ENCODE measurements around the gene TMEM59L. TPM values are rescaled to one million over a fixed set of nuclear protein-coding genes. Genes with fewer than 3 reads are reported as not detected.

Gene TMEM59L
- not detected for total RNA-seq

GRCh38 chr19:18612772-18613588 is at the start of gene TMEM59L:
TSS of gene TMEM59L (plus strand) at chr19:18612870. CDS start at chr19:18612959, 89 bp downstream.
- Mint-ChIP-seq H3K27me3 (peaks cover 67% of the 10 kb centered on the region), H3K4me1 (peaks cover 9% of the 10 kb centered on the region), H3K4me3 (peak within 1 kb of the TSS; percentile 18), H3K9me3 (ENCODE audit: low read depth) (no peaks in the 10 kb centered on the region), H3K36me3 (no peaks in the 10 kb centered on the region), H3K27ac (no peak within 1 kb of the TSS)
- CTCF ChIA-PET = interaction anchor here (1.0 kb wide), 1 partner anchor 162 kb away, joined by 3 read pairs; no protein-coding TSS in a partner anchor
- ATAC-seq (peak; percentile 53), DNase-seq (no peak)

GRCh38 chr19:18566953-18567352 is 45.7 kb upstream of the TMEM59L start:
- Mint-ChIP-seq H3K27ac (no peak overlapping the region), H3K4me3 (no peak overlapping the region), H3K9me3 (ENCODE audit: low read depth) (no peaks in the 10 kb centered on the region), H3K27me3 (no peaks in the 10 kb centered on the region), H3K4me1 (peaks cover 6% of the 10 kb centered on the region), H3K36me3 (peaks cover 44% of the 10 kb centered on the region)
- no peak for ATAC-seq
- CTCF ChIA-PET = interaction anchor here (1.5 kb wide), 1 partner anchor 9 kb away, joined by 4 read pairs; the partner anchor contains the start of gene KXD1
- DNase-seq = no peak

- Mint-ChIP-seq H3K27ac (peak overlapping the region; percentile 28), H3K27me3 (no peaks in the 10 kb centered on the region), H3K4me3 (no peak overlapping the region), H3K36me3 (peaks cover 52% of the 10 kb centered on the region), H3K9me3 (ENCODE audit: low read depth) (no peaks in the 10 kb centered on the region), H3K4me1 (peaks cover 19% of the 10 kb centered on the region)
- CTCF ChIA-PET = interaction anchor here (1.5 kb wide), 1 partner anchor 10 kb away, joined by 4 read pairs; the partner anchor contains the start of gene KXD1
- no peak for DNase-seq
- ATAC-seq = no peak
Measured at GRCh38 chr19:18568367-18568766, 44.3 kb upstream of the TMEM59L start.

GRCh38 chr19:18571564-18572344 is 40.9 kb upstream of the TMEM59L start, which contains the start of gene UBA52:
TSS of gene UBA52 (plus strand) at chr19:18571857. CDS start at chr19:18573301, 1,444 bp downstream.
- CTCF ChIA-PET = interaction anchor here (0.6 to 4.1 kb wide), 18 partner anchors 9 to 727 kb away, joined by 3 to 48 read pairs (median 4); partner anchors contain the start of genes COPE, DDX49, ELL and FKBP8

GRCh38 chr19:18574691-18575291 is 37.9 kb upstream of the TMEM59L start:
- CTCF ChIA-PET = interaction anchor here (4.1 kb wide), 1 partner anchor 14 kb away, joined by 48 read pairs; the partner anchor contains the start of gene REX1BD
- Mint-ChIP-seq H3K27ac (no peak overlapping the region), H3K4me3 (no peak overlapping the region), H3K9me3 (ENCODE audit: low read depth) (no peaks in the 10 kb centered on the region), H3K4me1 (peaks cover 40% of the 10 kb centered on the region), H3K36me3 (peaks cover 49% of the 10 kb centered on the region), H3K27me3 (no peaks in the 10 kb centered on the region)
- DNase-seq = no peak
- no peak for ATAC-seq

More at GRCh38 chr19:18571564-18572344, 40.9 kb upstream of the TMEM59L start, which contains the start of gene UBA52:
- Mint-ChIP-seq H3K27ac (peak within 1 kb of the TSS; percentile 91), H3K36me3 (peaks cover 64% of the 10 kb centered on the region), H3K27me3 (no peaks in the 10 kb centered on the region), H3K4me1 (peaks cover 34% of the 10 kb centered on the region), H3K4me3 (peak within 1 kb of the TSS; percentile 85), H3K9me3 (ENCODE audit: low read depth) (no peaks in the 10 kb centered on the region)
- ATAC-seq = peak; percentile 93
- DNase-seq = peak; percentile 99

GRCh38 chr19:18576383-18576782 is 36.3 kb upstream of the TMEM59L start:
- peaks cover 35% of the 10 kb centered on the region for H3K4me1 Mint-ChIP-seq
- CTCF ChIA-PET = interaction anchor here (2.5 kb wide), 1 partner anchor 12 kb away, joined by 17 read pairs; the partner anchor contains the start of gene REX1BD
- H3K4me3 Mint-ChIP-seq = no peak overlapping the region
- peaks cover 44% of the 10 kb centered on the region for H3K36me3 Mint-ChIP-seq
- no peak overlapping the region for H3K27ac Mint-ChIP-seq
- ATAC-seq = no peak
- H3K9me3 Mint-ChIP-seq (ENCODE audit: low read depth) = no peaks in the 10 kb centered on the region
- H3K27me3 Mint-ChIP-seq = no peaks in the 10 kb centered on the region
- no peak for DNase-seq

- H3K36me3 Mint-ChIP-seq = peaks cover 37% of the 10 kb centered on the region
- ATAC-seq = no peak
- H3K9me3 Mint-ChIP-seq (ENCODE audit: low read depth) = no peaks in the 10 kb centered on the region
- H3K4me3 Mint-ChIP-seq = no peak overlapping the region
- H3K27me3 Mint-ChIP-seq = no peaks in the 10 kb centered on the region
- no peak overlapping the region for H3K27ac Mint-ChIP-seq
- H3K4me1 Mint-ChIP-seq = peaks cover 30% of the 10 kb centered on the region
- CTCF ChIA-PET = interaction anchor here (0.7 to 2.5 kb wide), 2 partner anchors 11 to 33 kb away, joined by 3 to 17 read pairs; partner anchors contain the start of gene REX1BD
- DNase-seq = no peak
Measured at GRCh38 chr19:18577365-18577914, 35.2 kb upstream of the TMEM59L start.

GRCh38 chr19:18580311-18580710 is 32.4 kb upstream of the TMEM59L start:
- H3K36me3 Mint-ChIP-seq = peaks cover 11% of the 10 kb centered on the region
- H3K4me1 Mint-ChIP-seq = peaks cover 18% of the 10 kb centered on the region
- H3K27me3 Mint-ChIP-seq = no peaks in the 10 kb centered on the region
- DNase-seq (no peak), ATAC-seq (no peak)
- H3K4me3 Mint-ChIP-seq = no peak overlapping the region
- CTCF ChIA-PET = interaction anchor here (1.5 kb wide), 1 partner anchor 8 kb away, joined by 3 read pairs; the partner anchor contains the start of gene UBA52
- H3K9me3 Mint-ChIP-seq (ENCODE audit: low read depth) = no peaks in the 10 kb centered on the region
- no peak overlapping the region for H3K27ac Mint-ChIP-seq

GRCh38 chr19:18586306-18586705 is 26.4 kb upstream of the TMEM59L start:
- no peak overlapping the region for H3K4me3 Mint-ChIP-seq
- no peak for DNase-seq
- no peaks in the 10 kb centered on the region for H3K27me3 Mint-ChIP-seq
- ATAC-seq = no peak
- no peak overlapping the region for H3K27ac Mint-ChIP-seq
- CTCF ChIA-PET = interaction anchor here (1.2 to 5.4 kb wide), 3 partner anchors 8 to 65 kb away, joined by 3 to 67 read pairs (median 5); partner anchors contain the start of gene ELL
- H3K9me3 Mint-ChIP-seq (ENCODE audit: low read depth) = no peaks in the 10 kb centered on the region
- H3K36me3 Mint-ChIP-seq = peaks cover 3% of the 10 kb centered on the region
- H3K4me1 Mint-ChIP-seq = peaks cover 44% of the 10 kb centered on the region

- peaks cover 3% of the 10 kb centered on the region for H3K36me3 Mint-ChIP-seq
- no peak for DNase-seq
- peak overlapping the region; percentile 94 for H3K27ac Mint-ChIP-seq
- H3K9me3 Mint-ChIP-seq (ENCODE audit: low read depth) = no peaks in the 10 kb centered on the region
- H3K4me3 Mint-ChIP-seq = peak overlapping the region; percentile 77
- no peaks in the 10 kb centered on the region for H3K27me3 Mint-ChIP-seq
- ATAC-seq = no peak
- CTCF ChIA-PET = interaction anchor here (0.6 to 5.4 kb wide), 19 partner anchors 11 to 260 kb away, joined by 3 to 67 read pairs (median 10); partner anchors contain the start of genes CRTC1, ELL, FKBP8 and KXD1
- peaks cover 44% of the 10 kb centered on the region for H3K4me1 Mint-ChIP-seq
Measured at GRCh38 chr19:18587561-18587960, 25.1 kb upstream of the TMEM59L start.

- ATAC-seq (no peak), DNase-seq (no peak)
- Mint-ChIP-seq H3K4me3 (peak overlapping the region; percentile 77), H3K27me3 (no peaks in the 10 kb centered on the region), H3K9me3 (ENCODE audit: low read depth) (no peaks in the 10 kb centered on the region), H3K4me1 (peaks cover 44% of the 10 kb centered on the region), H3K36me3 (peaks cover 3% of the 10 kb centered on the region), H3K27ac (peak overlapping the region; percentile 94)
- CTCF ChIA-PET = interaction anchor here (0.6 to 5.4 kb wide), 26 partner anchors 10 to 331 kb away, joined by 3 to 67 read pairs (median 8); partner anchors contain the start of genes COPE, CRTC1, DDX49 and ELL
Measured at GRCh38 chr19:18587962-18588610, 24.6 kb upstream of the TMEM59L start.

Data from activated CD8-positive, alpha-beta memory T cell treated with anti-CD3 and anti-CD28 coated beads, Interleukin-2, amount 10 ng/mL, durations not matched to agents 7 days and 5 days (primary cell).